ENCODE measurements around the gene SPINT1. TPM values are rescaled to one million over a fixed set of nuclear protein-coding genes. Genes with fewer than 3 reads are reported as not detected.

Gene SPINT1
- total RNA-seq, 1 donor from 2014 or later, result 8.7 TPM

GRCh38 chr15:40901053-40901443 is 57.2 kb downstream of the SPINT1 start:
- no peak for TF ChIP-seq CTCF (IDR thresholded peaks at IDR 0.05)
- DNase-seq, result no peak
- Mint-ChIP-seq H3K4me1 (peaks cover 43% of the 10 kb centered on the region), H3K27ac (no peak overlapping the region), H3K27me3 (no peaks in the 10 kb centered on the region), H3K9me3 (no peaks in the 10 kb centered on the region), H3K36me3 (ENCODE audit: low read depth) (peaks cover 69% of the 10 kb centered on the region), H3K4me3 (no peak overlapping the region)
- ATAC-seq (ENCODE audit: low read depth), result no peak
- intact Hi-C loops (cut with micrococcal nuclease), result loop anchor here (10.0 kb wide), 1 partner anchor 764 kb away; the partner anchor contains the start of gene MGA
- POLR2A ChIA-PET, result interaction anchor here (0.7 to 1.5 kb wide), 2 partner anchors 335 to 384 kb away, joined by 3 to 4 read pairs; no protein-coding TSS in a partner anchor
- CTCF ChIA-PET, result interaction anchor here (7.7 kb wide), 1 partner anchor 43 kb away, joined by 54 read pairs; no protein-coding TSS in a partner anchor

GRCh38 chr15:40902605-40903561 is 59.0 kb downstream of the SPINT1 start:
- DNase-seq (no peak), ATAC-seq (ENCODE audit: low read depth) (no peak)
- no peak for TF ChIP-seq CTCF (IDR thresholded peaks at IDR 0.05)
- Mint-ChIP-seq H3K27me3 (no peaks in the 10 kb centered on the region), H3K9me3 (no peaks in the 10 kb centered on the region), H3K4me1 (peaks cover 48% of the 10 kb centered on the region), H3K4me3 (no peak overlapping the region), H3K27ac (peak overlapping the region; percentile 56), H3K36me3 (ENCODE audit: low read depth) (peaks cover 53% of the 10 kb centered on the region)
- POLR2A ChIA-PET, result interaction anchor here (0.6 to 4.9 kb wide), 5 partner anchors 8 to 337 kb away, joined by 4 to 33 read pairs (median 4); partner anchors contain the start of genes RAD51 and VPS18
- intact Hi-C loops (cut with micrococcal nuclease), result loop anchor here (10.0 kb wide), 1 partner anchor 762 kb away; the partner anchor contains the start of gene MGA
- CTCF ChIA-PET, result interaction anchor here (0.9 to 7.7 kb wide), 14 partner anchors 7 to 325 kb away, joined by 3 to 97 read pairs (median 4); partner anchors contain the start of genes CHAC1, DLL4 and VPS18

GRCh38 chr15:40904552-40905201 is 60.8 kb downstream of the SPINT1 start:
- Mint-ChIP-seq H3K36me3 (ENCODE audit: low read depth) (peaks cover 38% of the 10 kb centered on the region), H3K4me3 (no peak overlapping the region), H3K27me3 (no peaks in the 10 kb centered on the region), H3K9me3 (no peaks in the 10 kb centered on the region), H3K4me1 (peaks cover 52% of the 10 kb centered on the region), H3K27ac (peak overlapping the region; percentile 87)
- ATAC-seq (ENCODE audit: low read depth), result no peak
- no peak for TF ChIP-seq CTCF (IDR thresholded peaks at IDR 0.05)
- DNase-seq, result no peak
- intact Hi-C loops (cut with micrococcal nuclease), result loop anchor here (1.0 to 10.0 kb wide), 6 partner anchors 108 to 907 kb away; partner anchors contain the start of genes MGA, NUSAP1 and OIP5
- CTCF ChIA-PET, result interaction anchor here (0.6 to 7.7 kb wide), 22 partner anchors 9 to 1000 kb away, joined by 3 to 97 read pairs (median 5); partner anchors contain the start of genes CHAC1, DLL4, NUSAP1 and OIP5
- POLR2A ChIA-PET, result interaction anchor here (1.0 to 4.9 kb wide), 4 partner anchors 10 to 117 kb away, joined by 3 to 33 read pairs (median 12); partner anchors contain the start of genes CHAC1 and VPS18

GRCh38 chr15:40906091-40906990 is 62.5 kb downstream of the SPINT1 start:
- ChIA-PET CTCF (interaction anchor here (0.6 to 7.7 kb wide), 14 partner anchors 11 to 559 kb away, joined by 3 to 97 read pairs (median 12); partner anchors contain the start of genes CHAC1, CHP1, DLL4 and EXD1), POLR2A (interaction anchor here (0.8 to 4.9 kb wide), 11 partner anchors 11 to 801 kb away, joined by 3 to 33 read pairs (median 7); partner anchors contain the start of genes CHAC1, DLL4, INO80 and RAD51)
- no peaks in the 10 kb centered on the region for H3K9me3 Mint-ChIP-seq
- H3K36me3 Mint-ChIP-seq (ENCODE audit: low read depth), result peaks cover 22% of the 10 kb centered on the region
- no peaks in the 10 kb centered on the region for H3K27me3 Mint-ChIP-seq
- peak; percentile 46 for TF ChIP-seq CTCF (IDR thresholded peaks at IDR 0.05)
- peak overlapping the region; percentile 82 for H3K4me3 Mint-ChIP-seq
- ATAC-seq (ENCODE audit: low read depth), result peak; percentile 80
- peak; percentile 90 for DNase-seq
- H3K4me1 Mint-ChIP-seq, result peaks cover 52% of the 10 kb centered on the region
- H3K27ac Mint-ChIP-seq, result peak overlapping the region; percentile 87
- intact Hi-C loops (cut with micrococcal nuclease), result loop anchor here (1.0 to 10.0 kb wide), 5 partner anchors 20 to 758 kb away; partner anchors contain the start of genes INO80 and MGA

Measured in activated B cell treated with CpG ODN at 0.5 μM for 24 hours (primary cell).